DND-41 (cell line): Measurements from ENCODE around the gene CDH19.
"Not testable (repeated sequence)": the region's sequence is repeated elsewhere in the genome, so short reads cannot be mapped to it uniquely, and the experiment has no call there.

ENCODE experiments used
- ATAC-seq: fragments of 200-7000 bp; cut with Tn5 transposase; 3 replicates; pipeline ENCODE4 v1.9.1; 2021; ENCODE audit warnings: low read depth; ENCODE audit not compliant: insufficient read depth
- DNase-seq: peaks from one replicate; pipeline ENCODE4 v3.0.0-alpha.2; 2020
- H2AFZ ChIP-seq: 2 replicates; pipeline ENCODE4 v1.6.0; 2012; ENCODE audit warnings: low read depth, low read length
- H3K27ac ChIP-seq: 2 replicates; pipeline ENCODE4 v1.5.1; 2012; ENCODE audit warnings: low read length, inconsistent platforms
- H3K27me3 ChIP-seq: fragments of 200-600 bp; sonication (generic); 2 replicates; pipeline ENCODE4 v1.6.0; 2012; ENCODE audit warnings: low read length, mild to moderate bottlenecking, inconsistent platforms; ENCODE audit not compliant: insufficient read depth, poor library complexity
- H3K36me3 ChIP-seq: 2 replicates; pipeline ENCODE4 v1.5.1; 2012; ENCODE audit warnings: low read length, inconsistent platforms; ENCODE audit not compliant: insufficient read depth
- H3K4me1 ChIP-seq: 2 replicates; pipeline ENCODE4 v1.5.1; 2012; ENCODE audit warnings: mild to moderate bottlenecking, low read length; ENCODE audit not compliant: insufficient read depth
- H3K4me2 ChIP-seq: 2 replicates; pipeline ENCODE4 v1.6.0; 2012; ENCODE audit warnings: mild to moderate bottlenecking, moderate library complexity, low read length, inconsistent platforms; ENCODE audit not compliant: insufficient read depth
- H3K4me3 ChIP-seq, 2 experiments: fragments of 200-600 bp in 1 of 2; shearing (Covaris generic) in 1 of 2; 2 replicates each; pipeline ENCODE4 v1.5.1; 2012 to 2016; ENCODE audit warnings: inconsistent platforms in 2 of 2, low read length in 2 of 2, mild to moderate bottlenecking in 2 of 2, low read depth in 1 of 2, moderate library complexity in 1 of 2
- H3K79me2 ChIP-seq: 2 replicates; pipeline ENCODE4 v1.6.0; 2012; ENCODE audit warnings: low read length, inconsistent platforms; ENCODE audit not compliant: insufficient read depth
- H3K9ac ChIP-seq: 2 replicates; pipeline ENCODE4 v1.6.0; 2012; ENCODE audit warnings: low read depth, mild to moderate bottlenecking, inconsistent platforms, low read length, moderate library complexity
- H3K9me3 ChIP-seq: 2 replicates; pipeline ENCODE4 v1.5.1; 2012; ENCODE audit warnings: low read length, moderate library complexity, mild to moderate bottlenecking, inconsistent platforms; ENCODE audit not compliant: insufficient read depth, severe bottlenecking
- H4K20me1 ChIP-seq: 2 replicates; pipeline ENCODE4 v1.6.0; 2012; ENCODE audit warnings: low read length; ENCODE audit not compliant: insufficient read depth
- EZH2 ChIP-seq: IDR thresholded peaks from 3 replicates; pipeline ENCODE4 v1.6.1; 2012; ENCODE audit warnings: borderline replicate concordance, low read depth, mild to moderate bottlenecking, moderate library complexity, low read length, inconsistent platforms; ENCODE audit not compliant: severe bottlenecking
- TF ChIP-seq, protein P1 (sequence below): IDR thresholded peaks from 2 replicates; pipeline ENCODE4 v1.5.1; 2012; ENCODE audit warnings: borderline replicate concordance, low read length, moderate library complexity, mild to moderate bottlenecking; ENCODE audit not compliant: poor library complexity, severe bottlenecking; ENCODE audit errors: extremely low read depth

CDH19 gene

DNA sequence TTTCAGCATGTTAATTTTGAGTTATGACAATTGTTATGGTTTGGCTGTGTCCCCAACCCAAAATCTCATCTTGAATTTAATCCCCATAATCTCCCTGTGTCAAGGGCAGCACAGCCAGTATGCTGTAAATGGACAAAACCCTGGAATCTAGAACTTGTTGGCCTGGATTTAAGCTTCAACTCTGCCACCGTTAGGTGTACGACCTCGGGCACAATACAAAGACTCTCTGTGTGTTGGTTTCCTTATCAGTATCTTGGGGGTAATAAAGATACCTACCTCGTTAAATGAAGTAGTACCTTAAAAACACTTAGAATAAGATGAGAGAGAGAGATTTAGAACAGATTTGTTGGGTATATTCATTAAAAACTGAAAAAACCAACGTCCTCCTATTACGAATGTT is 106.5 kb downstream of the CDH19 start:
- no peak for DNase-seq
- Histone ChIP-seq H3K27me3 (no peaks in the 10 kb centered on the region), H3K36me3 (no peaks in the 10 kb centered on the region), H3K79me2 (no peaks in the 10 kb centered on the region), H3K4me3 (no peak overlapping the region), H4K20me1 (no peaks in the 10 kb centered on the region), H3K9me3 (no peaks in the 10 kb centered on the region), H2AFZ (no peak overlapping the region), H3K9ac (no peak overlapping the region), H3K4me2 (no peak overlapping the region), H3K4me1 (no peaks in the 10 kb centered on the region), H3K27ac (no peak overlapping the region)
- ATAC-seq, result no peak
- TF ChIP-seq, protein P1, sequence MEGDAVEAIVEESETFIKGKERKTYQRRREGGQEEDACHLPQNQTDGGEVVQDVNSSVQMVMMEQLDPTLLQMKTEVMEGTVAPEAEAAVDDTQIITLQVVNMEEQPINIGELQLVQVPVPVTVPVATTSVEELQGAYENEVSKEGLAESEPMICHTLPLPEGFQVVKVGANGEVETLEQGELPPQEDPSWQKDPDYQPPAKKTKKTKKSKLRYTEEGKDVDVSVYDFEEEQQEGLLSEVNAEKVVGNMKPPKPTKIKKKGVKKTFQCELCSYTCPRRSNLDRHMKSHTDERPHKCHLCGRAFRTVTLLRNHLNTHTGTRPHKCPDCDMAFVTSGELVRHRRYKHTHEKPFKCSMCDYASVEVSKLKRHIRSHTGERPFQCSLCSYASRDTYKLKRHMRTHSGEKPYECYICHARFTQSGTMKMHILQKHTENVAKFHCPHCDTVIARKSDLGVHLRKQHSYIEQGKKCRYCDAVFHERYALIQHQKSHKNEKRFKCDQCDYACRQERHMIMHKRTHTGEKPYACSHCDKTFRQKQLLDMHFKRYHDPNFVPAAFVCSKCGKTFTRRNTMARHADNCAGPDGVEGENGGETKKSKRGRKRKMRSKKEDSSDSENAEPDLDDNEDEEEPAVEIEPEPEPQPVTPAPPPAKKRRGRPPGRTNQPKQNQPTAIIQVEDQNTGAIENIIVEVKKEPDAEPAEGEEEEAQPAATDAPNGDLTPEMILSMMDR, result no peak
- no peak for TF ChIP-seq EZH2

DNA sequence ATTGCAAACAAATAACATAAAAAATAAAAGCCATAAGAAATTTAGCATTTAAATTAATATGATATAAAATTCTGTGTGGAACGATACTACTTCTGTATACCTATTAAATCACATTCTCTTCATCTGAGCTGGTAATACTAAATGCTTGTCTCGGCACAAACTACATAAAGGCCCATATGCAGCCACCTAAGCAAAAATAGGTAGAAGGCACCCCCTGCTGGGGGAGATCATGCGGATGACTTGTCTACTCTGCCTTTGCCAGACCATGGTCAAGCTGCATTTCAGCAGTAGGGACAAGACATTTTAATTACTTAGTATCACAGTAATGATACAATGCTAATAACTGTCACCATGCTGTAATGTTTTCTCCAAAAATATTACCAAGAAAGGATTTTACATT is 108.0 kb downstream of the CDH19 start:
- H3K4me3 ChIP-seq, result no peak overlapping the region
- DNase-seq, result peak; percentile 10
- H3K36me3 ChIP-seq, result no peaks in the 10 kb centered on the region
- ATAC-seq, result no peak
- H4K20me1 ChIP-seq, result no peaks in the 10 kb centered on the region
- H3K4me1 ChIP-seq, result no peaks in the 10 kb centered on the region
- H3K27ac ChIP-seq, result no peak overlapping the region
- no peaks in the 10 kb centered on the region for H3K79me2 ChIP-seq
- no peak overlapping the region for H2AFZ ChIP-seq
- H3K9me3 ChIP-seq, result no peaks in the 10 kb centered on the region
- H3K9ac ChIP-seq, result no peak overlapping the region
- no peaks in the 10 kb centered on the region for H3K27me3 ChIP-seq
- TF ChIP-seq EZH2, result no peak
- TF ChIP-seq, protein P1, result peak; percentile 46
- no peak overlapping the region for H3K4me2 ChIP-seq

DNA sequence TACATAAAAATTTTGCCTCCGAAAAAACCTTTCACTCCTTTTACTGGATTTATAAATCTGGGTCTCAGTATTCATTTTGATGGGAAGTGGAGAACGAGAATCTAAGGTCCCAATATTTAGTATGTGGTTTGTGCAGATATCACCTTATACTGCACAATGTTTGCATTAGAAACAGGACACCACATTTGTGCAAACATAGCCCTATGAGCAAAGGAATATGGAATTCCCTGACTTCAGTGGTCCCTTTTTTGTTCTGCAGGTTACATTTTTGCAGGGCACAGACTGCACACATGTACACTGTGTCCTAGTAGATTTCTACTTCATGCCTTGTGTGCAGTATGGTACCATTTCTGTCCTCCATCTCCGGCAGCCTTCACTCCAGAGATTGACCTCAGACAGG is 130.0 kb downstream of the CDH19 start:
- Histone ChIP-seq H3K4me3 (no peak overlapping the region), H3K79me2 (no peaks in the 10 kb centered on the region), H3K9ac (no peak overlapping the region), H3K36me3 (no peaks in the 10 kb centered on the region), H3K9me3 (no peaks in the 10 kb centered on the region), H3K4me2 (no peak overlapping the region), H2AFZ (no peak overlapping the region), H3K27ac (no peak overlapping the region), H3K4me1 (no peaks in the 10 kb centered on the region), H4K20me1 (no peaks in the 10 kb centered on the region), H3K27me3 (no peaks in the 10 kb centered on the region)
- no peak for ATAC-seq
- no peak for DNase-seq
- TF ChIP-seq, protein P1, result no peak
- TF ChIP-seq EZH2, result no peak

DNA sequence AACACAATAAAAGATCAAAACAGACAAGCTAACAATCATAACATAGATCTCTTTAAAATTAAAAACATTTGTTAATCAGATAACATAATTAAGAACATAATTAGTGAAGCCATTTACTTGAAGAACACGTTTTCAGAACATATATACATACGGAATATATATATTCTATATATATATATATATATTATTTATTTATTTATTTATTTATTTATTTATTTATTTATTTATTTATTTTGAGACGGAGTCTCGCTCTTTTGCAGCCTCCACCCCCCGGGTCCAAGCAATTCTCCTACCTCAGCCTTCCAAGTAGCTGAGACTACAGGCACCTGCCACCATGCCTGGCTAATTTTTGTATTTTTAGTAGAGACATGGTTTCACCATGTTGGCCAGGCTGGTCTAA is 137.7 kb downstream of the CDH19 start:
- ATAC-seq, H4K20me1 ChIP-seq, H3K4me2 ChIP-seq, H3K9ac ChIP-seq, H3K27me3 ChIP-seq, H2AFZ ChIP-seq, H3K27ac ChIP-seq, H3K36me3 ChIP-seq, DNase-seq, H3K4me3 ChIP-seq, H3K4me1 ChIP-seq, H3K9me3 ChIP-seq, H3K79me2 ChIP-seq: not testable (repeated sequence)
